GM21515 (cell line): Measurements from ENCODE around the gene ZNF385C.

Experiments
- ATAC-seq: cut with Tn5 transposase; IDR thresholded peaks from one replicate; pipeline ENCODE4 v1.9.1; 2021; ENCODE audit not compliant: unreplicated experiment

Gene ZNF385C

DNA sequence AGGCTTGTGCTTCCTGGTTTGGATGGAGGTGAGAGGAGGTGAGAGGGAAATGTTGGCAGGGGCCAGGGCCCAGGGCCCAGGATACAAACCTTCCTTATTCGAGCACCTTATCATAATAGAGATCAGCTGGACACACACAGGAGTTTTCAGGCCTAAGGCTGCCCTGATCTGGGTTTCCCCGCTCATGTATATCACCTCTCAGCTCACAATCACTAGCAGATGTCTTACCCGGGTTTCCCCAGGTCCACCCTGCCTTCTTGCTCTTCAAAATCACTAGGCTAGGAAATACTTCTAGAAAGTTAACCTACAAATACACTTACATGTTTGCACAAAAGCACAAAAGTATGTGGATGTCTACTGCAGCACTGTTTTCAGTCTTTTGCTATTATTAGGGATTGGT, 28.6 kb upstream of the ZNF385C start:
- ATAC-seq, result no peak

DNA sequence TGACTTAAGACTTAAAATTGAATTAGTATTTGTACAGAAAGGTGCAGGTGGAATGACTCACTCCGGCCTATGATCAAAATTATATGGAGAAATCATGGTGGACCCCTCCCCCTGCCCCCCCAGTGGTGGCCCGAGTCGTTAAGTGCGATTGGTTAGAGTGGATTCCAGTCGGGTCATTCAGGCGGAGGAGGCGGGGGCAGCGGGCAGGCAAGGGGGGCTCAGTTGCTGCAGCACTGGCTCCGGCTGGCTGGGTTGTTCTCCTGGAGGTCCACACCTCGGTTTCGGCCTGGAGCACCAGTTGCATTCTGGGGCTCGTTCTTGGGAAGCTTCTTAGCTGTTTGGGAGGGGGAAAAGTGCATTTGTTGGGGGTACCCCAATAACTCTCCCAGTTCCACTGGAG, 27.3 kb upstream of the ZNF385C start:
- ATAC-seq, result no peak

DNA sequence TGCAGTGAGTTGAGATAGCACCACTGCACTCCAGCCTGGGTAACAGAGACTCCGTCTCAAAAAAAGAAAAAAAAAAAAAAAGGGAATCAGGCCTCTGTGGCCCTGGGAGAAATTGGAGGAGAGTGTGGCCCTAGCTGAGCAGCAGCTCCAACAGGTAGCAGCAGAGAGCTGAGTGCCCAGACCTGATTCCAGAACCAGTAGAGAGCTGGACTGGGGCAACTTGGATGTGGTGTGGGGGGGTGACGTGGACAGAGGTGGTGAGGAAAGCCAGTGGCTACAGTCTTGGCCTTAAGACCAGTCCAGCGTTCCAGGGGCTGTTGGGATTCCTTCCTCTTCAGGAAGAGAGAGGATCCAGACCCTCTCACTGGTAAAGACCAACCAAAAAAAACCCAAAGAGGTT, 26.0 kb upstream of the ZNF385C start:
- ATAC-seq, result no peak

DNA sequence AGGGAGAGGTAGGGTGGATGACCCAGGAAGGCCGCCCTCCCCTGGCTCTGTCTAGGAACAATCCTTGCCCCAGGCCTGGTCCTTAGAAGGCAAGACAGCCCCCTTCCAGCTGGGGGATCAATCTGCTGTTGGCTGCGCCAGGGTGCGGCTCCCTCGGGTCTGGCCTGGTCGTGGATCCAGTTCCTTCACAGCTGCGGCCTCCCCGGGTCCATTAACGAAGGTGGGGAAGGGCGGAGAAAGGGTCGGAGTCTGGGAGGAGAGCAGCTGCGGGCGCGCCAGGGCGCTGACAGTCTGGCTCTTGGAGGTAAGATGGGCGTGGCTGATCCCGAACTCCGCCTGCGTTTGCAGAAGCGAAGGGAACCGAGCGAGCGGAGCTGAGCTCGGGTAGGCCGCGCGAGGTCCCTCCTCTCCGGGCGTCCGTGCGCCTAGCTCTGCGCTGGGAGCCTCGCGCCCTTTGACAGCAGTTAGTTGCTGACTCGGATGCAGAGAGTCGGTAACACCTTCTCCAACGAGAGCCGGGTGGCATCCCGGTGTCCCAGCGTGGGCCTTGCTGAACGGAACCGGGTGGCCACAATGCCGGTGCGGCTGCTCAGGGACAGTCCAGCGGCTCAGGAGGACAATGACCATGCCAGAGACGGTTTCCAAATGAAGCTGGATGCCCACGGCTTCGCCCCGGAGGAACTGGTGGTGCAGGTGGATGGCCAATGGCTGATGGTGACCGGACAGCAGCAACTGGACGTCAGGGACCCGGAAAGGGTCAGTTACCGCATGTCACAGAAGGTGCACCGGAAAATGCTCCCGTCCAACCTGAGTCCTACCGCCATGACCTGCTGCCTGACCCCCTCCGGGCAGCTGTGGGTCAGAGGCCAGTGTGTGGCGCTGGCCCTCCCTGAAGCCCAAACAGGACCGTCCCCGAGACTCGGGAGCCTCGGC, 24.4 kb upstream of the ZNF385C start, which contains the start of gene HSPB9:
HSPB9 (plus strand) TSS at position 434 of the 933 bp plus-strand sequence; CDS start at position 481, 47 bp downstream.
- no peak for ATAC-seq

DNA sequence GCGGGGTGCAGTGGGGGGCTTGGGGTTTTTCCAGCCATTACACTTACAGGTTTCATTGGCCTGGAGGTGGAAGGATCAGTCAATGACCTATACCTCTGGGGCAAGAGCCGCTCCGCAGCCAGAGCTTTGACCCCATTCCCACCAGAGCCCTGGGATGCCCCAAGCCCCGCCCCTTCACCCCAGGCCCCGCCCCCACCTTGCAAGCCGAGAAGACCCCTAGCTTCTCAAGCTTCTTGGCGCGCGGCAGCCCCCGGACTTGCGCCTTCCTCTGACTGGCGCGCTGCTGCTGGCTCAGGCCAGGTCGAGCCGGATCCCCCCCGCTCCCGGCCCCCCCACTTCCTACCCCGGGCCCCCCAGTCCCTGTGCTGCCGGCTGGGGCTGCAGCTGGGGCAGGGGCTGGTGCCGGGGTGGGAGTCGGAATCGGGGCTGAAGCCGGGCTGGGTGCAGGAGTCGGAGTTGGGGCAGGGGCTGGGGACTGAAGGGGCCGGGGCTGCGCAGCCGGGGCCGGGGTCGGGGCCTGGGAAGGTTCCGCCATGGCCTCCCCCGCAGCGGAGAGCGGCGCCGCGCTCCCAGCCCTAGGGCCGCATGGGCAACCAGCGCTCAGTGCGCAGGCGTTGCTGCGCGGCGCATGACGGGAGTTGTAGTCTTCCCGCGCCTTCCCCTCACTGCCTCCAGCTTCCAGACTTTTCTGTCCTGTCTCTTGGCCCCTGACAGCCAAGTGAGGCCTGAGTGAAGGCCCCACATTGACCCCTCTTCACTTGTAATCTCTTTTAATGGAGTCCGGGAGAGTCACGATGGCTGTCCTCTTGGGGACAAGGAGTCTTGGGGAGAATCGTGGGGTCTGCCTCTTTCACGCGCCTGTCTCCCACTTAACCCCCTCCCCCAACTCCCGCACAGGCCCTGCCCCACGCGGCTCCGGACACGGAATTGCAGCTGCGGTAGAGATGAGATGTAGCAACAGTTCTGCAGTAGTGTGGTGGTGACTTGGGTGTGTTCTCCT, 22.8 kb upstream of the ZNF385C start, which contains the start of gene KAT2A:
KAT2A (minus strand) TSS at position 598 of the 1,000 bp plus-strand sequence; CDS start at position 535, 63 bp downstream.
- ATAC-seq, result peak; percentile 62

DNA sequence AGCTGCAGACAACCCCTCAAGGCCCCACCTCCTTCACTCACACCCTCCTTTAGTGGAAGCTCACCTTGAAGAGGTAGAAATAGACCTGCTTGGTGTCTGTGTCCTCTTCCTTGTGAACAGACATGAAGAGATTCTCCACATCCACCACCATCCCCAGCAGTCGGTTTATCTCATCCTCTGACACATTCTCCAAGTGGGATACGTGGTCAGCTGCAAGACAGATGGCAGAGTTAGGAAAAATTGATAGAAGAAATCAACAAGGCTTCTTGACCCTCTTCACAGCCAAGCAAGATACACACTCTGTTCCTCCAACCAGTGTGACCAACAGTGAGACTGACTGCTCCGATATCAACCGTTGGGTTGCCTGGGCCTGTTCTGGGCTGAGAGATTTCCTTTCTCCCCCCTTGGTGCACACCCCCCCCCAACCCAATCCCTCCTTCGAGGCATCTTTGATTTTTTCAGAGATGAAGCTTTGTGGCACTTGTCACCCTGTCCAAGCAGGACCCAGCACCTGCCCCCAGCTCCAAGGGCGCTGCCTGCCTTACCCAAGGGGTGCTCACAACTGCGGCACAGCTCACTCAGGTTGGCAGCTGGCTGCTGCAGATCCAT, 22.0 kb upstream of the ZNF385C start:
- ATAC-seq, result no peak

DNA sequence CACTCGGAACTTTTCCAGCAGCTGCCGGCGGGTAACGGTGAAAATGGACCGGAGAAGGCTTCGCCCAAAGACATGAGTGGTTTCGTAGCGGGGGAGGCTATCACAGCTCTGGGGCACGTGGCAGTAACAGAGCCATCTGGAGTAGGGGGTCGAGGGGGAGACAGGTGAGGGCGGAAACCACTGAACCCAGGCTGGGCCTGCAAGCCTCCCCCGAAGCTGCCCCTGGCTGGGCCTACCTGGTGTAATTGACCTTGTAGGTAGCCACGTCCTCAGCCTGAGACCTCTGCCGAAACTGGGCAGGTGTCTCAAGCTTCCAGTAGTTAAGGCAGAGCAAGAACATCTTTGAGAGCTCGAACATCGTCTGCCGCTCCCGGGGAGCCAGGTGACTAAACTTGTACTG, 21.0 kb upstream of the ZNF385C start:
- no peak for ATAC-seq

DNA sequence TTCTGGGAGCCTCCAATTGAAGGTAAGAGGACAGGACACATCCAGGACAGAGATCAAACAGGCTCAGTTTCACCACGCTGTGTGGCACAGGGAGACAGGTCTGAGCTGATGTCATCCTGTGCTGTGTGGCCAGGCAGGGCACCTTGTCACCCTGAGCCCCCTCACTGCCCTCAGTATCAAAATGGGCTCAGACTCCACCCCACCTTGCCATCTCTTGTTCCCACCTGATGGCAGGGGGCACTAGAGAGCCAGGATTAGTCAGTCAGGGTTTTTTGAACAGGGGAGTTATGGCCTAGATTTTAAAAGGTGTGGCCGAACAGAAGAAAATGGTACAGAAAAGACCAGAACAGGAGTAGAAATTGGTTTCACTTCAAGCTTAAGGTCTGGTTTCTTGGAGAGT, 20.3 kb upstream of the ZNF385C start:
- no peak for ATAC-seq

DNA sequence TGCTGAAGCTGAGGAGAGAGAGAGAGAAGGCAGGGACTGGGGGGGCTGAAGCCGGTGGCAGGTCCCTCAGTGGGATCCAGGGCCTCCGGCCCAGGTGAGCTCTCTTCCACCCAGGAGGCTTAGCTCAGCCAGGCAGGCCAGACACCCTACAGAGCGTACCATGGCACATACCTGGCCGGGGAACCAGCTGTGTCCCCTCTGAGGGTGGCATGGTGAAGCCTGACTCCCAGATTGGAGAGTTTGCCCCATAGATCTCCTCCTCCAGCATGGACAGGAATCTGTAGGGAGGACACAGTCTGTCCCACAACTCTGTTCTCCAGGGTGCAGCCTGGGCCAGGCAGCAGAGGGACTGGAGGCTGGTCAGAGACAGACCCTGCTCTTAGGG, 19.8 kb upstream of the ZNF385C start:
- ATAC-seq, result no peak

DNA sequence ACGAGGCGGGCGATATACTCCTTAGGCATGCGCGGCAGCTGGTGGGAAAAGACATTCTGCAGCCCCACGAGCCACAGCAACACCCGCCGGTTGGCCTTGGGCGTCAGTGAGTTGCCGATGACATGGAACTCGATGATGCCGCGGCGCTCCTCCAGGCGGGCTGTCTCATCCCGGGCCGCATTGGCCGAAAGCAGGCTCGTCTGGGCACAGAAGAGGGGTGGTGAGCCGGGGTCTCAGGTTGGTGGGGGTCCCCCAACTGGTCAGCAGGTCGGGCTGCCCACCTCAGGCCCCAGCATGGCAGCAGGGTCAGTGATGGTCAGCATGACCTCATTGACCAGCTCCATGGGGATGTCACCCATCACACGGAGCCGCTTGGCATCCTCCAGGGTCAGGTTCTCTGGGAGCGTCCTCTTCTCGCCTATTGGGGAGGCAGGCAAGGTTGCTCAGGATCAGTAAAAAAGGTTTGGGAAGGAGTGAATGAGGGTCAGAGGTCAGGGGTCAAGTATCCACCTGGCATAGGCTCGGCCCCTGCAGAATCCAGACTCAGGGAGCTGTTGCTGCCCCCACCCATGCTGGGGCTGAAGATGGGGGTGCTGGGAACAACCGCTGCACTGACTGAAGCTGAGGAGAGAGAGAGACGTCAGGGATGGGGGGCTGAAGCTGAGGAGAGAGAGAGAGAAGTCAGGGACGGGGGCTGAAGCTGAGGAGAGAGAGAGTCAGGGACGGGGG, 19.3 kb upstream of the ZNF385C start:
- no peak for ATAC-seq

DNA sequence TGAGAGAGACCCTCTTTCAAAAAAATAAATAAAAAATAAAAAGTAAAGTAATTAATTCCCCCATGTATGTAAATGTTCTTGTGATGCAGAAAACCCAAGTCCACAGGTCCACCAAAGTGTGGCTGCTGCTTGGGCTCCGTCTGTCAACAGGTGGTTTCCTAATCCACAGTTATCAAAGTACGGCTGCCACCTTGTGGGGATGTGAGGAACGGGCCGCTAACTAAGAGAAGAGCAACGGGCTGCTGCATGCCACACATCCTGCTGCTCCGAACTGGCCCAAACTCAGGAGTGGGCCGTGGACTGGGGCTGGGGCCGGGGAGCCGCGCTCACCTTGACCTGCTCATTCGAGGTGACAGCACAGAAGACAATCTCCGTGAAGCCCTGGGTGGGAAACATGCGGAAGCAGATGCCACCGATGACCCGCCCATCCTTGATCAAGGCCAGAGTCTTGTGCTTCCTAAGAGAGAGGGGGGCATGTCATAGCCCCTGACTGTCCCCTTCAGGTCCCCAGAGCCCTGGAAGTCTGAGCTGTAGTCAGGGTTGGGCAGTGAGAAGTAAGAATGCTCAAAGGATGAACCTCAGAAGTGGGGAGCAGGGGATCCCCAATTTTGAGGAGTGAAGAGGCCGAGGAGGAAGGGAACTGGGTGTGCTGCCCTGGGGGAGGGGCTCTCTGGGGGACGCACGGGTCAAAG, 18.6 kb upstream of the ZNF385C start:
- ATAC-seq, result no peak

DNA sequence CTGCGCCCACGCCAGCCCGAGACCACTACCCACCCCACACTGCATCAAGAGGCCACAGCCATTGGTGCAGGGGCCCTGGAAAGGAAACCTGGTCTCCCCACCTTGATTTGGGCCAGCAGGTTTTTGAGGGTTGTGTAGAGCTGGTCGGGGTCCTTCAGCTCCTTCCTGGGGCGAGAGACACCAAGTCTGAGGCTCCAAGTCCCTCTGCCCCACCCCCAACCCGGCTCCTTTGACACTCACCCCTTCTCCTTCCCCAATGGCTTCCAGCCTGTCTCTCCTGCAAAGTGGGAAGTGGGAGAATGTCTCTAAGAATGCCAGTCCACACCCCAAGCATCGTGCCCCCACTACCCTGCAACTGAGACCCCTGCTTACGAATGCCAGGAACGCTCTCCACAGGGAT, 15.8 kb upstream of the ZNF385C start:
- ATAC-seq, result no peak

DNA sequence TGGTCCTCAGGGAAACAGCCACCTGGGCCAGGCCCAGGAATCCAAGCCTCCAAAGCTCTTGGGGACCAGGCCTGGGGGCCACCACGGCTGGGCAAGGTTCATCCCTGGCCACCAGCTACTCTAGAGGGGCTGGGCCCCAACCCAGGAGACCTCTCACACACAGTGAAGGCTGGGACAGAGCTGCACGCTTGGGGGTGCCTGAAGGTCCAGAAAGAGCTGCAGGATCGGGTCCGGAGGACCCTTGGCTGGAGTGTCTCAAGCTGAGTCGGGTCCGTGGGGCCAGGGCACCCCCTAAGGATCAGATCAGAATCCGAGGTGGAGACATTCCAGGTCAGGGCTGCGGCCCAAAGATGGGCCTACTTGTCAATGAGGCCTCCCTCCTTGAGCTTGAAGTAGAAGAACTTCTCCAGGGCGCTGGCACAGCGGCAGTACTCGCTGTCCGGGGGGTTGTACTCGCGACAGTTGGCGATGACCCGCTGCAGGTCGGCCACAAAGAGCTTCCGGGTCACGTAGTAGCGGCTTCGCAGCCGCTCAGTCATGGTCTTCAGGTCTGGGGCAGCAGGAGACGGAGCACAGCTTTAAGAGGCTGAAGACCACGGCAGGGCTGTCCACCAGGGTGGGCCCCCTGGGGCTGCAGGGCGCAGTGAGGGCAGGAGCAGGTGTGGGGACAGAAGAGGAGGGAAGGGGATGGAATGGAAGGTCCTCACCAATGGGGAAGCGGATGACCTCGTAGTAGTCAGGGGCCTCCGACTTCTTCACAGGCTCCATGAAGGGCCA, 15.2 kb upstream of the ZNF385C start:
- no peak for ATAC-seq

DNA sequence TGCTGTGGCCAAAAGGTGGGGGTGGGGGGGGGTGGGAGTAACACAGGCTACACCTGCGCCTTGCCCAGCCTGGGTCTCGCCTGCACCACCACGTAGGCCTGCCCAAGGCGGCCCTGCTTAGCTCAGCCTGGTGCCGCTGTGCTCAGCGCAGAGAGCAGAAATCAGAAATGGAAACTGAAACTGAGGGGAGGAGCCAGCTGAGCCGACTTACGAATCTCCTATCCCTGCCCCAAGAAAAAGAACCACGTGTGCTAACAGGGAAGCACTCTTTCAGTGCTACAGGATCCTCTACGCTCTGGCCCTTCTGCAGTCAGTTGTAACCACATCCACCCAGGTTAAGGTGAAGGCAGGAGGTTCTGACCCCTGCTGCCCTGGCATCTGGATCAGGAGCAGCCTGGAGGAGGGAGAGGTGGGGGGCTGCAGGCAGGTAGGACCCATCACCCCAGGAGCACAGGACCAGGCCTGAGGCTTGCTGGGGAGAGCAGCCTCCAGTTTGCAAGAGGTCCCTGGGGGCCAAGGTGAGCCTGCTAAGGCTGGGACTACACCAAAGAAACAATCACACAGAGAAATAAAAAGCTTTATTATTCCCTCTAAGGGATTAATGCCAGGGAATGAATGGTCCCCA, 14.4 kb upstream of the ZNF385C start, which contains the start of gene DHX58:
DHX58 (minus strand) TSS at position 163 of the 625 bp plus-strand sequence. CDS start 822 bp downstream, outside the sequence.
- ATAC-seq, result peak; percentile 50

DNA sequence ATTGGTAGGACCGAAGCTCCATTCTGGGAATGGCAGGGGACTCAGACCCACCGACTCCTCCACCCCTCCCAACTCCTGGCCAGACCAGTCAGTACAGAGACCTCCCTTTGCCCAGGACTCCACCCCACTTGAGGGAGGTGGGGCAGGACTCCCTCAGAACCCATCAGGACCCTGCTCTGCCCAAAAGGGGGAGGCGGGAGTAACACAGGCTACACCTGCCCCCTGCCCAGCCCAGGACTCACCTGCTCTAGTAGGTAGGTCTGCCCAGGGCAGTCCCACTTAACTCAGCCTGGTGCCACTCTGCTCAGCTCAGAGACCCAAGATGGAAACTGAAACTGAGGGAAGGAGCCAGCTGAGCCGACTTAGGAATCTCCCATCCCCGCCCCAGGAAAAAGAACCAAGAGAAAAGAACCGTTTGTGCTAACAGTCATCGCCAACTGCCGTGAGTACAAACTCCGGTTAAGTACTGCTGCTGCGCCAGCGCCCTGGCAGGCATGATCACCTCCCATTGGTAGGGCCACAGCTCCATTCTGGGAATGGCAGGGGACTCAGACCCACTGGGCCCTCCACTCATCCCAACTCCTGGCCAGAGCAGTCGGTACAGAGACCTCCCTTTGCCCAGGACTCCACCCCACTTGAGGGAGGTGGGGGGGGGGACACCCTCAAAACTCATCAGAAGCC, 13.7 kb upstream of the ZNF385C start:
- peak; percentile 2 for ATAC-seq

DNA sequence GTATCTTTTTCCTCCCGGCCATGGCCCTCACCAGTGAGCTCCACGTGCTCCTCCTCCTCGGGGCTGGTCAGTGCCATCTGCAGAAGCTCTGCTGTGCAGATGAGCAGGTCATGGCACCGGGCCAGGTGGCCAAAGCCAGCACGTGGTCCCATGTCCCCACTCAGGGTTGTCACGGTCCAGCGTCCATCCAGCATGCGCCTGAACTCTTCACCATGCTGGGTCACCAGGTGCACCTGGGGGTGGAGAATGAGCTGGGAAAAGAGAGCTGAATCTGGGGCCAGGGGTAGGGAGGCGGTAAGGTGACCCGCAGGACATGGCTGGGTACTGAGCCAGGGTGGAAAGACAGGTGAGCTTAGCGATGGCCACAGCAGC, 13.0 kb upstream of the ZNF385C start:
- ATAC-seq, result no peak

DNA sequence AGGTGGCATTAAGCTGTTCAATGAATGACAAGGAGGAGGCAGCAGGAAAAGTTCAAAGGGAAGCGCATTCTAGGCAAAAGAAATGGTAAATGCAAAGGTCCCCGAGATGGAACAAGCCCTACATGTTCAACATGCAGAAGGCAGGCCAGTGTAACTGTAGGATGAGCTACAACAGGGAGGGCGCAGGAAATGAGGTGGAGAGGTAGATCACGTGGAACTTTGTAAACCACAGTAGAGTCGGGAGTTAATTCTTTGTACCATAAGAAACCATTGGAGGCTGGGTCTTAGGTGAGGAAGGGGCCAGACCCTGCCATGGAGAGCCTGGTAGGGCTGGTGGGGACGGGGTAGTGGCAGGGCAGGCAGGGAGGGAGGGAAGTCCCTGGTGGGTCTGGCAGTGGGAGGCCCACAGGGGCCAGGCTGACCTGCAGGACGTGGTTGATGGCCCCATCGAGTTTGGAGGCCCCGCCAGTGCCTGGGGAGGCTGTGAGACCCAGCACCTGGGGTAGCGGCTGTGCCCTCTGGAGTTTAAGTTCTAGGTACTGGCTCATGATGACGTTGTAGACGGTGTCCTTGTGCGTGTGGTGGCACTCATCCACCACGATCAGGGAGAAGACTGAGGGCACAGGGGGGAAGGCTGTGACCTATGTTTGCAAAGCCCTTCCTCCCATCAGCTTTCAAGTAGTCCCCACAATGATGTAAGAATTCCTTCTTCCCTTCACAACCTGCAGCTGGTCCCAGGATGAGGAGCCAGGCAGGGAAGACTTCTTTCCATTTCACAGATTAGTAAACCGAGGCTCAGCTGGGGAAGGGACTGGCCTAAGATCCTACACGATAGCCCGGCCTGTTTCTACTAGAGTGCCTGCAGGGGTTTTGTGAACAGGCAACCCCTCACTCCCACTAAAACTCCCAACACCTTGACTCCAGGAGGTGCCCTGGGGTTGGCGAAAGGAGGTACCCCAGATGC, 12.3 kb upstream of the ZNF385C start:
- no peak for ATAC-seq
